Liver (tissue), 9 donors: Measurements from ENCODE around the gene C17orf50. TPM values are rescaled to one million over a fixed set of nuclear protein-coding genes. Genes with fewer than 3 reads are reported as not detected.

ENCODE experiments used
- DNase-seq: peaks from one replicate; pipeline ENCODE4 v3.0.0-alpha.2; 2017; ENCODE audit warnings: low spot score
- H3K27ac ChIP-seq, 2 donors: one replicate each; pipeline ENCODE4 v1.7.0; 2013; ENCODE audit warnings: inconsistent platforms in 2 of 2, low read length in 2 of 2, control low read depth in 1 of 2, low read depth in 1 of 2, mild to moderate bottlenecking in 1 of 2
- H3K27me3 ChIP-seq, 4 donors: one replicate each; pipeline versions ENCODE4 v1.6.1 to v1.7.0; 2013; ENCODE audit warnings: low read length in 3 of 4, inconsistent platforms in 1 of 4, mild to moderate bottlenecking in 1 of 4, moderate library complexity in 1 of 4; ENCODE audit not compliant: control insufficient read depth in 4 of 4, insufficient read depth in 4 of 4
- H3K36me3 ChIP-seq, 4 donors: one replicate each; pipeline versions ENCODE4 v1.6.1 to v1.7.0; 2013; ENCODE audit warnings: low read length in 3 of 4, mild to moderate bottlenecking in 3 of 4, low read depth in 1 of 4, moderate library complexity in 1 of 4; ENCODE audit not compliant: control insufficient read depth in 4 of 4, insufficient read depth in 3 of 4
- H3K4me1 ChIP-seq, 4 donors: one replicate each; pipeline versions ENCODE4 v1.6.1 to v1.7.0; 2013; ENCODE audit warnings: low read length in 3 of 4, mild to moderate bottlenecking in 3 of 4, moderate library complexity in 1 of 4; ENCODE audit not compliant: control insufficient read depth in 4 of 4, insufficient read depth in 4 of 4
- H3K4me3 ChIP-seq, 3 donors: one replicate each; pipeline versions ENCODE4 v1.6.1 to v1.7.0; 2013; ENCODE audit warnings: low read length in 3 of 3, control low read depth in 1 of 3, low read depth in 1 of 3, mild to moderate bottlenecking in 1 of 3
- H3K9ac ChIP-seq, 2 donors: one replicate each; pipeline ENCODE4 v1.7.0; 2013; ENCODE audit warnings: low read length in 2 of 2, mild to moderate bottlenecking in 2 of 2, moderate library complexity in 2 of 2, control low read depth in 1 of 2, low read depth in 1 of 2
- H3K9me3 ChIP-seq, 4 donors: one replicate each; pipeline versions ENCODE4 v1.6.1 to v1.7.0; 2013; ENCODE audit warnings: low read length in 3 of 4; ENCODE audit not compliant: control insufficient read depth in 4 of 4
- EGR1 ChIP-seq, 2 donors: IDR thresholded peaks; 2 replicates each; pipeline ENCODE4 v1.6.1; 2016 to 2018; ENCODE audit warnings: antibody characterized with exemption in 2 of 2, low read depth in 2 of 2
- FOXA1 ChIP-seq: IDR thresholded peaks from 2 replicates; pipeline ENCODE4 v1.6.1; 2016; ENCODE audit warnings: antibody characterized with exemption
- FOXA2 ChIP-seq: IDR thresholded peaks from 2 replicates; pipeline ENCODE4 v1.6.1; 2016; ENCODE audit warnings: antibody characterized with exemption
- GABPA ChIP-seq, 2 donors: IDR thresholded peaks in 1 of 2; conservative IDR thresholded peaks in 1 of 2; 2 replicates each; pipeline ENCODE4 v1.6.1; 2016; ENCODE audit warnings: antibody characterized with exemption in 2 of 2, mild to moderate bottlenecking in 1 of 2, moderate library complexity in 1 of 2
- HNF4A ChIP-seq, 2 donors: conservative IDR thresholded peaks; 2 replicates each; pipeline ENCODE4 v1.6.1; 2016; ENCODE audit warnings: antibody characterized with exemption in 2 of 2, mild to moderate bottlenecking in 2 of 2
- HNF4G ChIP-seq: IDR thresholded peaks from 2 replicates; pipeline ENCODE4 v1.6.1; 2016; ENCODE audit warnings: antibody characterized with exemption
- JUND ChIP-seq, 2 donors: IDR thresholded peaks; 2 replicates each; pipeline ENCODE4 v1.6.1; 2016; ENCODE audit warnings: antibody characterized with exemption in 2 of 2
- NR2F2 ChIP-seq: IDR thresholded peaks from 2 replicates; pipeline ENCODE4 v1.6.1; 2016; ENCODE audit warnings: antibody characterized with exemption
- RAD21 ChIP-seq, 2 donors: IDR thresholded peaks; 2 replicates each; pipeline ENCODE4 v1.6.1; 2016; ENCODE audit warnings: antibody characterized with exemption in 2 of 2, mild to moderate bottlenecking in 2 of 2
- RXRA ChIP-seq, 2 donors: IDR thresholded peaks; 2 replicates each; pipeline ENCODE4 v1.6.1; 2017 to 2018; ENCODE audit warnings: antibody characterized with exemption in 2 of 2, mild to moderate bottlenecking in 1 of 2
- SP1 ChIP-seq: IDR thresholded peaks from 2 replicates; pipeline ENCODE4 v1.6.1; 2018; ENCODE audit warnings: antibody characterized with exemption, mild to moderate bottlenecking
- TAF1 ChIP-seq: conservative IDR thresholded peaks from 2 replicates; pipeline ENCODE4 v1.6.1; 2016; ENCODE audit warnings: antibody characterized with exemption, mild to moderate bottlenecking
- YY1 ChIP-seq: IDR thresholded peaks from 2 replicates; pipeline ENCODE4 v1.6.1; 2016; ENCODE audit warnings: antibody characterized with exemption, mild to moderate bottlenecking
- WGBS: extraction: QIAGEN DNeasy Blood & Tissue Kit; methylation state at CpG from one replicate; pipeline ENCODE4 v1.1.7; 2013; 5-methylcytosine and 5-hydroxymethylcytosine counted together
- polyA plus RNA-seq, 2 donors: library from polyadenylated mRNA; stranded (reverse) in 1 of 2; unstranded in 1 of 2; fragments of 200-250 nt in 1 of 2; fragments of >200 nt in 1 of 2; fragmentation: Nextera tagmentation in 1 of 2; extraction: Ambion mirVana in 1 of 2; gene quantifications; one replicate each; pipeline versions ENCODE4 v1.2.1 to v1.2.3, GENCODE V29; 2013 to 2015
- total RNA-seq, 2 donors: library from RNA; depleted of rRNA; stranded (reverse); fragments of >200 nt; gene quantifications; one replicate each; pipeline ENCODE4 v1.2.3, GENCODE V29; 2014
- TF ChIP-seq, protein P1 (sequence below): IDR thresholded peaks from 2 replicates; pipeline ENCODE4 v1.6.1; 2016; ENCODE audit warnings: antibody characterized with exemption
- TF ChIP-seq, protein P2 (sequence below): fragments of 150-350 bp; IDR thresholded peaks from 2 replicates; pipeline ENCODE4 v1.5.1; 2017; ENCODE audit warnings: improper control_type of control experiment, low read depth, low read length; ENCODE audit not compliant: missing input control
- TF ChIP-seq, protein P3 (sequence below): IDR thresholded peaks from 2 replicates; pipeline ENCODE4 v1.6.1; 2016; ENCODE audit warnings: antibody characterized with exemption, mild to moderate bottlenecking
- TF ChIP-seq, protein P4 (sequence below): IDR thresholded peaks from 2 replicates; pipeline ENCODE4 v1.6.1; 2016; ENCODE audit warnings: antibody characterized with exemption
- TF ChIP-seq, protein P5 (sequence below): IDR thresholded peaks from 2 replicates; pipeline ENCODE4 v1.6.1; 2016; ENCODE audit warnings: antibody characterized with exemption
- donor health status: healthy.
- donor health status: healthy.
- donor health status: healthy.
- donor health status: healthy.
- donor health status: healthy.

The C17orf50 gene
- total and polyA plus RNA-seq, 4 donors: not detected

DNA sequence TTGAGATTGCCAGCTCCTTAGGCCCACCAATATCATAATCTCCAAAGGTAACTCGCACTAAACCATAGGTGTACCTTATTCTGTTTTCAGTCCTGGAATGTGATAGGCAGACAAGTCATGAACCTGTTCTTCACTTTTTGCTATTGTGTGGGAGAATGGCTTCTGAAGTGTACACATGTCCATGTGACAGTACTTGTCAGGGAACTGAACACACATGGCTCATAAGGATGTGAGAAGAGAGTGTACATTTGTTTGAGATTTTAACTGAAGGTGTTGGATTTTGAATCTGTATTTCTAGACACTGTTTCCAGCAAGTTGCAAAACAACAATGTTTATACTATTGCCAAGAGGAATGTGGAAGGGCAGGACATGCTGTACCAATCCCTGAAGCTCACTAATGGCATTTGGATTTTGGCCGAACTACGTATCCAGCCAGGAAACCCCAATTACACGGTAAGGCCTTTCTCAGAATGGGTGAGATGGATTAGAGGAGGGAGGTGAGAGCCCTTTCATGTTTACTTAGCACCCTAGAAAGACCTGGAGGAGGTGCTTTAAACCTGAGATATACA is 43.7 kb upstream of the C17orf50 start:
- DNase-seq: no peak
- peak; percentile 84 to 85 for TF ChIP-seq HNF4A (conservative IDR thresholded peaks at IDR 0.05)
- TF ChIP-seq JUND (IDR thresholded peaks at IDR 0.05): peak in 1 of 2 donors; percentile 63
- TF ChIP-seq, protein P1, sequence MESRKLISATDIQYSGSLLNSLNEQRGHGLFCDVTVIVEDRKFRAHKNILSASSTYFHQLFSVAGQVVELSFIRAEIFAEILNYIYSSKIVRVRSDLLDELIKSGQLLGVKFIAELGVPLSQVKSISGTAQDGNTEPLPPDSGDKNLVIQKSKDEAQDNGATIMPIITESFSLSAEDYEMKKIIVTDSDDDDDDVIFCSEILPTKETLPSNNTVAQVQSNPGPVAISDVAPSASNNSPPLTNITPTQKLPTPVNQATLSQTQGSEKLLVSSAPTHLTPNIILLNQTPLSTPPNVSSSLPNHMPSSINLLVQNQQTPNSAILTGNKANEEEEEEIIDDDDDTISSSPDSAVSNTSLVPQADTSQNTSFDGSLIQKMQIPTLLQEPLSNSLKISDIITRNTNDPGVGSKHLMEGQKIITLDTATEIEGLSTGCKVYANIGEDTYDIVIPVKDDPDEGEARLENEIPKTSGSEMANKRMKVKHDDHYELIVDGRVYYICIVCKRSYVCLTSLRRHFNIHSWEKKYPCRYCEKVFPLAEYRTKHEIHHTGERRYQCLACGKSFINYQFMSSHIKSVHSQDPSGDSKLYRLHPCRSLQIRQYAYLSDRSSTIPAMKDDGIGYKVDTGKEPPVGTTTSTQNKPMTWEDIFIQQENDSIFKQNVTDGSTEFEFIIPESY: no peak
- TF ChIP-seq GABPA (IDR thresholded peaks at IDR 0.05 in 1 of 2, conservative IDR thresholded peaks at IDR 0.05 in 1 of 2): no peak
- peak; percentile 64 for TF ChIP-seq YY1
- TF ChIP-seq RXRA (IDR thresholded peaks at IDR 0.05): peak; percentile 67 to 72
- TF ChIP-seq FOXA1: peak; percentile 7
- TF ChIP-seq, protein P2, sequence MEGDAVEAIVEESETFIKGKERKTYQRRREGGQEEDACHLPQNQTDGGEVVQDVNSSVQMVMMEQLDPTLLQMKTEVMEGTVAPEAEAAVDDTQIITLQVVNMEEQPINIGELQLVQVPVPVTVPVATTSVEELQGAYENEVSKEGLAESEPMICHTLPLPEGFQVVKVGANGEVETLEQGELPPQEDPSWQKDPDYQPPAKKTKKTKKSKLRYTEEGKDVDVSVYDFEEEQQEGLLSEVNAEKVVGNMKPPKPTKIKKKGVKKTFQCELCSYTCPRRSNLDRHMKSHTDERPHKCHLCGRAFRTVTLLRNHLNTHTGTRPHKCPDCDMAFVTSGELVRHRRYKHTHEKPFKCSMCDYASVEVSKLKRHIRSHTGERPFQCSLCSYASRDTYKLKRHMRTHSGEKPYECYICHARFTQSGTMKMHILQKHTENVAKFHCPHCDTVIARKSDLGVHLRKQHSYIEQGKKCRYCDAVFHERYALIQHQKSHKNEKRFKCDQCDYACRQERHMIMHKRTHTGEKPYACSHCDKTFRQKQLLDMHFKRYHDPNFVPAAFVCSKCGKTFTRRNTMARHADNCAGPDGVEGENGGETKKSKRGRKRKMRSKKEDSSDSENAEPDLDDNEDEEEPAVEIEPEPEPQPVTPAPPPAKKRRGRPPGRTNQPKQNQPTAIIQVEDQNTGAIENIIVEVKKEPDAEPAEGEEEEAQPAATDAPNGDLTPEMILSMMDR: no peak
- TF ChIP-seq, protein P3, sequence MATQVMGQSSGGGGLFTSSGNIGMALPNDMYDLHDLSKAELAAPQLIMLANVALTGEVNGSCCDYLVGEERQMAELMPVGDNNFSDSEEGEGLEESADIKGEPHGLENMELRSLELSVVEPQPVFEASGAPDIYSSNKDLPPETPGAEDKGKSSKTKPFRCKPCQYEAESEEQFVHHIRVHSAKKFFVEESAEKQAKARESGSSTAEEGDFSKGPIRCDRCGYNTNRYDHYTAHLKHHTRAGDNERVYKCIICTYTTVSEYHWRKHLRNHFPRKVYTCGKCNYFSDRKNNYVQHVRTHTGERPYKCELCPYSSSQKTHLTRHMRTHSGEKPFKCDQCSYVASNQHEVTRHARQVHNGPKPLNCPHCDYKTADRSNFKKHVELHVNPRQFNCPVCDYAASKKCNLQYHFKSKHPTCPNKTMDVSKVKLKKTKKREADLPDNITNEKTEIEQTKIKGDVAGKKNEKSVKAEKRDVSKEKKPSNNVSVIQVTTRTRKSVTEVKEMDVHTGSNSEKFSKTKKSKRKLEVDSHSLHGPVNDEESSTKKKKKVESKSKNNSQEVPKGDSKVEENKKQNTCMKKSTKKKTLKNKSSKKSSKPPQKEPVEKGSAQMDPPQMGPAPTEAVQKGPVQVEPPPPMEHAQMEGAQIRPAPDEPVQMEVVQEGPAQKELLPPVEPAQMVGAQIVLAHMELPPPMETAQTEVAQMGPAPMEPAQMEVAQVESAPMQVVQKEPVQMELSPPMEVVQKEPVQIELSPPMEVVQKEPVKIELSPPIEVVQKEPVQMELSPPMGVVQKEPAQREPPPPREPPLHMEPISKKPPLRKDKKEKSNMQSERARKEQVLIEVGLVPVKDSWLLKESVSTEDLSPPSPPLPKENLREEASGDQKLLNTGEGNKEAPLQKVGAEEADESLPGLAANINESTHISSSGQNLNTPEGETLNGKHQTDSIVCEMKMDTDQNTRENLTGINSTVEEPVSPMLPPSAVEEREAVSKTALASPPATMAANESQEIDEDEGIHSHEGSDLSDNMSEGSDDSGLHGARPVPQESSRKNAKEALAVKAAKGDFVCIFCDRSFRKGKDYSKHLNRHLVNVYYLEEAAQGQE: no peak
- TF ChIP-seq TAF1: no peak
- TF ChIP-seq, protein P4, sequence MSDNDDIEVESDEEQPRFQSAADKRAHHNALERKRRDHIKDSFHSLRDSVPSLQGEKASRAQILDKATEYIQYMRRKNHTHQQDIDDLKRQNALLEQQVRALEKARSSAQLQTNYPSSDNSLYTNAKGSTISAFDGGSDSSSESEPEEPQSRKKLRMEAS: peak; percentile 22
- peak; percentile 94 for TF ChIP-seq SP1
- no peak for TF ChIP-seq EGR1 (IDR thresholded peaks at IDR 0.05; ENCODE audit: low read depth in 2 of 2)
- TF ChIP-seq, protein P5, sequence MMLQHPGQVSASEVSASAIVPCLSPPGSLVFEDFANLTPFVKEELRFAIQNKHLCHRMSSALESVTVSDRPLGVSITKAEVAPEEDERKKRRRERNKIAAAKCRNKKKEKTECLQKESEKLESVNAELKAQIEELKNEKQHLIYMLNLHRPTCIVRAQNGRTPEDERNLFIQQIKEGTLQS: peak; percentile 34
- TF ChIP-seq NR2F2: no peak
- peak; percentile 38 for TF ChIP-seq FOXA2
- TF ChIP-seq HNF4G: peak; percentile 55
- TF ChIP-seq RAD21 (IDR thresholded peaks at IDR 0.05): peak in 1 of 2 donors; percentile 28
- Histone ChIP-seq H3K36me3 (peaks cover 0 to 4% (median 2%) of the 10 kb centered on the region in 4 donors), H3K9ac (no peak overlapping the region), H3K27ac (peak overlapping the region; percentile 26 to 52), H3K4me3 (no peak overlapping the region), H3K27me3 (no peaks in the 10 kb centered on the region), H3K4me1 (peaks cover 0 to 35% (median 29%) of the 10 kb centered on the region in 4 donors), H3K9me3 (no peaks in the 10 kb centered on the region)
- WGBS: 49% methylated on average over 4 of the region's 4 CpGs
